ENCODE measurements around the gene DCLRE1C.

GRCh38 chr10:14904864-14905263 is 49.0 kb downstream of the DCLRE1C start:
- TF ChIP-seq CTCF (IDR thresholded peaks at IDR 0.05; ENCODE audit: extremely low read depth in 1 of 2, insufficient read depth in 1 of 2, low read depth in 1 of 2, low read length in 2 of 2) (no peak), POLR2AphosphoS5 (IDR thresholded peaks at IDR 0.05; ENCODE audit: insufficient read depth, low read depth, low read length) (no peak), MAX (IDR thresholded peaks at IDR 0.05; ENCODE audit: insufficient read depth, insufficient read length) (no peak), POLR2A (IDR thresholded peaks at IDR 0.05; ENCODE audit: low read depth, low read length) (no peak), EZH2 (IDR thresholded peaks at IDR 0.05; ENCODE audit: borderline replicate concordance, low read depth, low read length, severe bottlenecking) (no peak), FOS (IDR thresholded peaks at IDR 0.05; ENCODE audit: borderline replicate concordance, insufficient read depth, low read length) (no peak), JUN (IDR thresholded peaks at IDR 0.05; ENCODE audit: borderline replicate concordance, insufficient read depth, insufficient read length, low read depth) (no peak)

All from endothelial cell of umbilical vein (primary cell).